SK-N-SH treated with all-trans-retinoic acid at 6 μM for 48 hours (cell line): ENCODE measurements around the gene DNAH7.

Experiments used
- ATAC-seq: fragments of 200-7000 bp; cut with Tn5 transposase; 3 replicates; pipeline ENCODE4 v1.9.1; 2020; ENCODE audit warnings: mild to moderate bottlenecking, moderate library complexity
- ARNTL ChIP-seq: fragments of 450-650 bp; formaldehyde crosslinking; IDR thresholded peaks from 2 replicates; pipeline ENCODE4 v1.5.0; 2020; ENCODE audit warnings: low read depth, mild to moderate bottlenecking, moderate library complexity, borderline replicate concordance
- BACH2 ChIP-seq: fragments of 250-450 bp; sonication (Bioruptor Pico); IDR thresholded peaks from 2 replicates; pipeline ENCODE4 v1.9.0; 2021; ENCODE audit warnings: mild to moderate bottlenecking, borderline replicate concordance
- CSDC2 ChIP-seq: fragments of 250-450 bp; sonication (Bioruptor Pico); IDR thresholded peaks from 2 replicates; pipeline ENCODE4 v1.5.0; 2020; ENCODE audit warnings: mild to moderate bottlenecking, moderate library complexity
- CSRNP3 ChIP-seq: fragments of 250-450 bp; sonication (Bioruptor Pico); IDR thresholded peaks from 2 replicates; pipeline ENCODE4 v1.5.1; 2021; ENCODE audit warnings: mild to moderate bottlenecking, moderate library complexity
- GLIS3 ChIP-seq: fragments of 250-450 bp; sonication (Bioruptor Pico); IDR thresholded peaks from 2 replicates; pipeline ENCODE4 v1.5.0; 2020; ENCODE audit warnings: mild to moderate bottlenecking, moderate library complexity
- ISL1 ChIP-seq: fragments of 250-450 bp; sonication (Bioruptor Pico); IDR thresholded peaks from 2 replicates; pipeline ENCODE4 v2.1.2; 2022; ENCODE audit warnings: mild to moderate bottlenecking, moderate library complexity
- OSR1 ChIP-seq: fragments of 250-450 bp; sonication (Bioruptor Pico); IDR thresholded peaks from 2 replicates; pipeline ENCODE4 v1.8.0; 2022; ENCODE audit warnings: moderate library complexity, mild to moderate bottlenecking, inconsistent platforms
- PPARA ChIP-seq: fragments of 250-450 bp; sonication (Bioruptor Pico); IDR thresholded peaks from 2 replicates; pipeline ENCODE4 v1.5.0; 2020; ENCODE audit warnings: mild to moderate bottlenecking, borderline replicate concordance
- RARB ChIP-seq: fragments of 250-450 bp; sonication (Bioruptor Pico); IDR thresholded peaks from 2 replicates; pipeline ENCODE4 v1.8.0; 2021; ENCODE audit warnings: mild to moderate bottlenecking, moderate library complexity
- TCF4 ChIP-seq: fragments of 250-450 bp; sonication (Bioruptor Pico); IDR thresholded peaks from 2 replicates; pipeline ENCODE4 v1.8.0; 2021; ENCODE audit warnings: mild to moderate bottlenecking, moderate library complexity, borderline replicate concordance
- TOX ChIP-seq: fragments of 250-450 bp; sonication (Bioruptor Pico); IDR thresholded peaks from 2 replicates; pipeline ENCODE4 v1.8.0; 2021; ENCODE audit warnings: mild to moderate bottlenecking, moderate library complexity, borderline replicate concordance
- ZC3H10 ChIP-seq: fragments of 250-450 bp; sonication (Bioruptor Pico); IDR thresholded peaks from 2 replicates; pipeline ENCODE4 v1.5.1; 2021; ENCODE audit warnings: mild to moderate bottlenecking, moderate library complexity
- ZFP3 ChIP-seq: fragments of 250-450 bp; sonication (Bioruptor Pico); IDR thresholded peaks from 2 replicates; pipeline ENCODE4 v1.5.0; 2020; ENCODE audit warnings: mild to moderate bottlenecking, moderate library complexity
- ZFP30 ChIP-seq: fragments of 450-650 bp; formaldehyde crosslinking; IDR thresholded peaks from 2 replicates; pipeline ENCODE4 v1.5.0; 2022; ENCODE audit warnings: mild to moderate bottlenecking, moderate library complexity
- ZNF565 ChIP-seq: fragments of 450-650 bp; formaldehyde crosslinking; conservative IDR thresholded peaks from 2 replicates; pipeline ENCODE4 v1.5.0; 2020; ENCODE audit warnings: low read depth, mild to moderate bottlenecking, moderate library complexity
- ZNF70 ChIP-seq: fragments of 450-650 bp; formaldehyde crosslinking; IDR thresholded peaks from 2 replicates; pipeline ENCODE4 v1.5.0; 2020; ENCODE audit warnings: mild to moderate bottlenecking, moderate library complexity
- TF ChIP-seq, protein P1 (sequence below): fragments of 250-450 bp; sonication (Bioruptor Pico); IDR thresholded peaks from 2 replicates; pipeline ENCODE4 v1.8.0; 2021; ENCODE audit warnings: low read depth, mild to moderate bottlenecking, moderate library complexity, borderline replicate concordance
- TF ChIP-seq, protein P2 (sequence below): fragments of 250-450 bp; sonication (Bioruptor Pico); IDR thresholded peaks from 2 replicates; pipeline ENCODE4 v1.5.0; 2020; ENCODE audit warnings: mild to moderate bottlenecking, moderate library complexity
- TF ChIP-seq, protein P3 (sequence below): fragments of 250-450 bp; sonication (Bioruptor Pico); IDR thresholded peaks from 2 replicates; pipeline ENCODE4 v1.5.1; 2020; ENCODE audit warnings: low read depth, mild to moderate bottlenecking, moderate library complexity

Gene DNAH7

DNA sequence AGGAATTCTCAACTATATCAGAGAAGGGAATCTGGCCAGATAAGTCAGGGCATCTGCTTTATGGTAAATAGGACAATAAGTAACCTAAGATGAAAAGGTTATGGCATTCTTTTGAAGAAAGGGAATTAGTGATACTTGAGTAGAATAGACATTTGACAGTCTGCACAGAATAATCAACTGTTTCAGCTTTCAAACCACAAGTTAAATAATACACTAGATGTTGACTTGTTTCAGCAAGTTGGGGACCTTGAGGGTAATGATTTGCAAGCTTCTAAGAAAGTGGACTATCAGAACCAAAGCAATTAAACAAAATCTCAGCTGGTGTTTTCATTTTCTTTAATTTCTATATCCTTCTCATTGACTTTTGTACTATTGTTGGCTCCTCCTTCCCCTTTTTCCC, 357.2 kb downstream of the DNAH7 start:
- TF ChIP-seq, protein P1, sequence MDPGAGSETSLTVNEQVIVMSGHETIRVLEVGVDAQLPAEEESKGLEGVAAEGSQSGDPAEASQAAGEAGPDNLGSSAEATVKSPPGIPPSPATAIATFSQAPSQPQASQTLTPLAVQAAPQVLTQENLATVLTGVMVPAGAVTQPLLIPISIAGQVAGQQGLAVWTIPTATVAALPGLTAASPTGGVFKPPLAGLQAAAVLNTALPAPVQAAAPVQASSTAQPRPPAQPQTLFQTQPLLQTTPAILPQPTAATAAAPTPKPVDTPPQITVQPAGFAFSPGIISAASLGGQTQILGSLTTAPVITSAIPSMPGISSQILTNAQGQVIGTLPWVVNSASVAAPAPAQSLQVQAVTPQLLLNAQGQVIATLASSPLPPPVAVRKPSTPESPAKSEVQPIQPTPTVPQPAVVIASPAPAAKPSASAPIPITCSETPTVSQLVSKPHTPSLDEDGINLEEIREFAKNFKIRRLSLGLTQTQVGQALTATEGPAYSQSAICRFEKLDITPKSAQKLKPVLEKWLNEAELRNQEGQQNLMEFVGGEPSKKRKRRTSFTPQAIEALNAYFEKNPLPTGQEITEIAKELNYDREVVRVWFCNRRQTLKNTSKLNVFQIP: no peak
- TF ChIP-seq ZFP3 (CRISPR knock-in tag) (no peak), ISL1 (CRISPR knock-in tag) (no peak)
- ATAC-seq: no peak

- peak; percentile 57 for ATAC-seq
- no peak for TF ChIP-seq ZC3H10
- TF ChIP-seq ZNF70 (CRISPR knock-in tag): no peak
- no peak for TF ChIP-seq ZFP30 (CRISPR knock-in tag)
- TF ChIP-seq, protein P2, sequence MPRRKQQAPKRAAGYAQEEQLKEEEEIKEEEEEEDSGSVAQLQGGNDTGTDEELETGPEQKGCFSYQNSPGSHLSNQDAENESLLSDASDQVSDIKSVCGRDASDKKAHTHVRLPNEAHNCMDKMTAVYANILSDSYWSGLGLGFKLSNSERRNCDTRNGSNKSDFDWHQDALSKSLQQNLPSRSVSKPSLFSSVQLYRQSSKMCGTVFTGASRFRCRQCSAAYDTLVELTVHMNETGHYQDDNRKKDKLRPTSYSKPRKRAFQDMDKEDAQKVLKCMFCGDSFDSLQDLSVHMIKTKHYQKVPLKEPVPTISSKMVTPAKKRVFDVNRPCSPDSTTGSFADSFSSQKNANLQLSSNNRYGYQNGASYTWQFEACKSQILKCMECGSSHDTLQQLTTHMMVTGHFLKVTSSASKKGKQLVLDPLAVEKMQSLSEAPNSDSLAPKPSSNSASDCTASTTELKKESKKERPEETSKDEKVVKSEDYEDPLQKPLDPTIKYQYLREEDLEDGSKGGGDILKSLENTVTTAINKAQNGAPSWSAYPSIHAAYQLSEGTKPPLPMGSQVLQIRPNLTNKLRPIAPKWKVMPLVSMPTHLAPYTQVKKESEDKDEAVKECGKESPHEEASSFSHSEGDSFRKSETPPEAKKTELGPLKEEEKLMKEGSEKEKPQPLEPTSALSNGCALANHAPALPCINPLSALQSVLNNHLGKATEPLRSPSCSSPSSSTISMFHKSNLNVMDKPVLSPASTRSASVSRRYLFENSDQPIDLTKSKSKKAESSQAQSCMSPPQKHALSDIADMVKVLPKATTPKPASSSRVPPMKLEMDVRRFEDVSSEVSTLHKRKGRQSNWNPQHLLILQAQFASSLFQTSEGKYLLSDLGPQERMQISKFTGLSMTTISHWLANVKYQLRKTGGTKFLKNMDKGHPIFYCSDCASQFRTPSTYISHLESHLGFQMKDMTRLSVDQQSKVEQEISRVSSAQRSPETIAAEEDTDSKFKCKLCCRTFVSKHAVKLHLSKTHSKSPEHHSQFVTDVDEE (CRISPR knock-in tag): no peak
- TF ChIP-seq BACH2 (CRISPR knock-in tag): no peak
- no peak for TF ChIP-seq ZFP3 (CRISPR knock-in tag)
- no peak for TF ChIP-seq ZNF565 (CRISPR knock-in tag)
- no peak for TF ChIP-seq CSDC2 (CRISPR knock-in tag)
- TF ChIP-seq, protein P3, sequence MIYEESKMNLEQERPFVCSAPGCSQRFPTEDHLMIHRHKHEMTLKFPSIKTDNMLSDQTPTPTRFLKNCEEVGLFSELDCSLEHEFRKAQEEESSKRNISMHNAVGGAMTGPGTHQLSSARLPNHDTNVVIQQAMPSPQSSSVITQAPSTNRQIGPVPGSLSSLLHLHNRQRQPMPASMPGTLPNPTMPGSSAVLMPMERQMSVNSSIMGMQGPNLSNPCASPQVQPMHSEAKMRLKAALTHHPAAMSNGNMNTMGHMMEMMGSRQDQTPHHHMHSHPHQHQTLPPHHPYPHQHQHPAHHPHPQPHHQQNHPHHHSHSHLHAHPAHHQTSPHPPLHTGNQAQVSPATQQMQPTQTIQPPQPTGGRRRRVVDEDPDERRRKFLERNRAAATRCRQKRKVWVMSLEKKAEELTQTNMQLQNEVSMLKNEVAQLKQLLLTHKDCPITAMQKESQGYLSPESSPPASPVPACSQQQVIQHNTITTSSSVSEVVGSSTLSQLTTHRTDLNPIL (CRISPR knock-in tag): no peak
Measured at GRCh38 chr2:195709901-195710806, 358.5 kb downstream of the DNAH7 start.

GRCh38 chr2:195706161-195706900, 362.3 kb downstream of the DNAH7 start:
- no peak for ATAC-seq
- TF ChIP-seq TOX (CRISPR knock-in tag) (no peak), RARB (no peak), ZFP3 (CRISPR knock-in tag) (no peak), GLIS3 (no peak), TCF4 (CRISPR knock-in tag) (no peak), ZC3H10 (no peak), ARNTL (no peak), CSRNP3 (CRISPR knock-in tag) (no peak), PPARA (no peak), OSR1 (CRISPR knock-in tag) (no peak)
- TF ChIP-seq, protein P3 (CRISPR knock-in tag): no peak
- TF ChIP-seq, protein P1: no peak
- TF ChIP-seq, all 23 proteins: peak for 0
